ENCODE data around the gene LDLRAP1. TPM values are rescaled to one million over a fixed set of nuclear protein-coding genes. Genes with fewer than 3 reads are reported as not detected.

LDLRAP1 gene
- total RNA-seq, 1 experiment from 2014 or later, result 16.3 TPM

GRCh38 chr1:25616095-25616986, 72.9 kb downstream of the LDLRAP1 start, which contains the start of gene MAN1C1 (continued):
- TF ChIP-seq USF1 (CRISPR knock-in tag; IDR thresholded peaks at IDR 0.05) (no peak), ATF3 (CRISPR knock-in tag; conservative IDR thresholded peaks at IDR 0.05) (no peak), ZSCAN18 (CRISPR knock-in tag; IDR thresholded peaks at IDR 0.05) (no peak), ZNF121 (CRISPR knock-in tag; IDR thresholded peaks at IDR 0.05) (no peak), NFYB (CRISPR knock-in tag; conservative IDR thresholded peaks at IDR 0.05; ENCODE audit: low read depth) (peak; percentile 84), SMAD3 (CRISPR knock-in tag; IDR thresholded peaks at IDR 0.05; ENCODE audit: borderline replicate concordance) (no peak), CREB1 (CRISPR knock-in tag; IDR thresholded peaks at IDR 0.05) (no peak), MAX (CRISPR knock-in tag; IDR thresholded peaks at IDR 0.05) (no peak; the same call in 1 of the 2 replicates), ESRRA (CRISPR knock-in tag; IDR thresholded peaks at IDR 0.05; ENCODE audit: borderline replicate concordance) (no peak), FOXP1 (CRISPR knock-in tag; IDR thresholded peaks at IDR 0.05; ENCODE audit: borderline replicate concordance) (peak; percentile 28; the same call in 1 of the 2 replicates), ZMAT4 (CRISPR knock-in tag; IDR thresholded peaks at IDR 0.05) (no peak), MLX (CRISPR knock-in tag; IDR thresholded peaks at IDR 0.05) (no peak), TP53 (CRISPR knock-in tag; IDR thresholded peaks at IDR 0.05) (no peak), FOXK1 (CRISPR knock-in tag; IDR thresholded peaks at IDR 0.05) (peak; percentile 75), ZBTB43 (CRISPR knock-in tag; IDR thresholded peaks at IDR 0.05) (no peak), ERG (CRISPR knock-in tag; IDR thresholded peaks at IDR 0.05) (no peak), ZNF281 (CRISPR knock-in tag; IDR thresholded peaks at IDR 0.05) (no peak), TEAD4 (CRISPR knock-in tag; IDR thresholded peaks at IDR 0.05) (no peak), NR3C1 (CRISPR knock-in tag; conservative IDR thresholded peaks at IDR 0.05; ENCODE audit: low read depth) (no peak), NFATC4 (CRISPR knock-in tag; IDR thresholded peaks at IDR 0.05) (no peak), USF2 (CRISPR knock-in tag; IDR thresholded peaks at IDR 0.05) (no peak)

Data from WTC11 (cell line).